GM12891 (cell line): ENCODE data around the gene HSPA12B.
A peak's percentile ranks its signal among the peaks of the same experiment; 100 is the strongest.

Experiments
- DNase-seq: peaks from one replicate; pipeline ENCODE4 v3.0.0; 2011; ENCODE audit warnings: low spot score; ENCODE audit not compliant: insufficient read length
- FAIRE-seq: peaks from 2 replicates; lab custom pipeline; 2011; peaks lifted over from hg19 to GRCh38; lab: Jason Lieb, UNC
- PAX5 ChIP-seq: IDR thresholded peaks from 2 replicates; pipeline ENCODE4 v1.6.1; 2011; ENCODE audit warnings: low read length, moderate library complexity, mild to moderate bottlenecking; ENCODE audit not compliant: insufficient read depth, severe bottlenecking
- POLR2A ChIP-seq: IDR thresholded peaks from 2 replicates; pipeline ENCODE4 v1.6.1; 2011; ENCODE audit warnings: low read depth, low read length, control low read depth
- POLR2AphosphoS5 ChIP-seq: IDR thresholded peaks from 2 replicates; pipeline ENCODE4 v1.6.1; 2011; ENCODE audit warnings: low read depth, low read length, control low read depth
- POU2F2 ChIP-seq: IDR thresholded peaks from 2 replicates; pipeline ENCODE4 v1.6.1; 2011; ENCODE audit warnings: low read depth, mild to moderate bottlenecking, control low read depth, low read length, moderate library complexity
- SPI1 ChIP-seq: IDR thresholded peaks from 2 replicates; pipeline ENCODE4 v1.6.1; 2011; ENCODE audit warnings: low read depth, low read length, control low read depth
- TAF1 ChIP-seq: IDR thresholded peaks from 2 replicates; pipeline ENCODE4 v1.6.1; 2011; ENCODE audit warnings: low read depth, low read length, control low read depth

Gene HSPA12B

DNA sequence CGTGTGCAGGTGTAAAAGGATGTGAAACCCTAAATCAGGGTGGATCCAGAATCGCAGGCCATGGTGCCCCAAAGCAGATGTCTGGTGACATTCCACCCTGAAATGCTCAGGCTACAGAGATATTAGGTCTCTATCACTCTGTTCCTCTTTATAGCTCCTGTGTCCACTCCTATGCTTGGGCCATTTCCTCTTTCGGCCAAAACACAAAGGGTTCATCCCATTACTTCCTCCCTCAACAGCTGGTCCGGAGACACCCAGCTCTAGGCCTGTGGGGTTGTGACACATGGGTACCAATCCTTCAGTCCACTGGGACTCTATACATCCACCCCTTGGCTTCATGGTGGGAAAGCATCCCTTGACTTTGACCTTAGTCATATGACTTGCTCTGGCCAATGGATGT lies 18.4 kb upstream of the HSPA12B start:
- FAIRE-seq (no peak), DNase-seq (no peak)
- TF ChIP-seq TAF1 (no peak), POLR2A (no peak), SPI1 (peak; percentile 29; the same call in 1 of the 2 replicates)

GRCh38 chr20:3716195-3716834 lies 16.2 kb upstream of the HSPA12B start:
- DNase-seq (no peak), FAIRE-seq (no peak)
- TF ChIP-seq POLR2AphosphoS5: no peak
- no peak for TF ChIP-seq POU2F2
- TF ChIP-seq PAX5: no peak
- TF ChIP-seq TAF1: no peak
- TF ChIP-seq POLR2A: no peak
- no peak for TF ChIP-seq SPI1

DNA sequence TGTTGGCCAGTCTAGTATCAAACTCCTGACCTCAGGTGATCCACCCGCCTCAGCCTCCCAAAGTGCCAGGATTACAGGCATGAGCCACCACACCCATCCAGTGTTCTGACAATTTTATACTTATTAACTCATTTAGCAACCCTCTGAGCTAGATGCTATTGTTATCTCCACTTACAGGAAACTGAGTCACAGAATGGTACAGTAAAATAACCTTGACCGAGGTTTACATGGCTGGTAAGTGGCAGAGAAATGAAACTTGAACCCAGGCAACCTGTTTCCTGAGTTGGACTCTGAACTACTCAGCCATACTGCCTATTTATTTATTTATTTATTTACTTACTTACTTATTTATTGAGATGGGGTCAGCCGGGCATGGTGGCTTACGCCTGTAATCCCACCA lies 13.4 kb upstream of the HSPA12B start:
- TF ChIP-seq POU2F2 (no peak), SPI1 (no peak), POLR2AphosphoS5 (no peak), TAF1 (no peak), POLR2A (no peak), PAX5 (no peak)
- no peak for DNase-seq
- no peak for FAIRE-seq

GRCh38 chr20:3720068-3720467 lies 12.4 kb upstream of the HSPA12B start:
- no peak for TF ChIP-seq TAF1
- no peak for TF ChIP-seq POLR2AphosphoS5
- no peak for TF ChIP-seq PAX5
- no peak for TF ChIP-seq POLR2A
- TF ChIP-seq SPI1: no peak
- no peak for TF ChIP-seq POU2F2
- DNase-seq (no peak), FAIRE-seq (peak; percentile 40)

GRCh38 chr20:3720626-3721025 lies 11.9 kb upstream of the HSPA12B start:
- 0 out of 2 replicates have a peak, but pooled peaks have one; percentile 1 for TF ChIP-seq SPI1
- TF ChIP-seq PAX5: no peak
- no peak for TF ChIP-seq POLR2AphosphoS5
- TF ChIP-seq POLR2A: no peak
- no peak for TF ChIP-seq POU2F2
- FAIRE-seq (no peak), DNase-seq (no peak)

DNA sequence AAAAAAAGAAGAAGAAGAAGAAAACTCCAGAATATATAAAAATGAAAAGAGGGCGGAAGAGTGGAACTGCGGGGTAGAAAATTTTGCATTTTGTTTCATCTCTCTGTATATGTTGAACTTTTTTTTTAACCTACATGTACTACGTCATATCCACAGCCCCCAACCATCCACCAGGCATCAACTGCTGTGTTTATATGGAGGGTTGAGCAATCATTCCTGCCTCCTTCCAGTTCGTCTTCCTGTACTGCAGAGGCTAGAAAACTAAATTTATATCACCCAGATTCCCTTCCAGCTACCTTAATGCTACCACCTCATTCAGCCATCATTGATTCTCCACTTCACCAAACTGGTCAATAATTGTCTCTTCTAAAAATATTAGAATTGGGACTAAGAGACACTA lies 10.6 kb upstream of the HSPA12B start:
- no peak for FAIRE-seq
- no peak for DNase-seq
- TF ChIP-seq POLR2A: no peak
- TF ChIP-seq TAF1: no peak
- TF ChIP-seq SPI1: no peak
- TF ChIP-seq POU2F2: no peak
- no peak for TF ChIP-seq PAX5
- TF ChIP-seq POLR2AphosphoS5: no peak

DNA sequence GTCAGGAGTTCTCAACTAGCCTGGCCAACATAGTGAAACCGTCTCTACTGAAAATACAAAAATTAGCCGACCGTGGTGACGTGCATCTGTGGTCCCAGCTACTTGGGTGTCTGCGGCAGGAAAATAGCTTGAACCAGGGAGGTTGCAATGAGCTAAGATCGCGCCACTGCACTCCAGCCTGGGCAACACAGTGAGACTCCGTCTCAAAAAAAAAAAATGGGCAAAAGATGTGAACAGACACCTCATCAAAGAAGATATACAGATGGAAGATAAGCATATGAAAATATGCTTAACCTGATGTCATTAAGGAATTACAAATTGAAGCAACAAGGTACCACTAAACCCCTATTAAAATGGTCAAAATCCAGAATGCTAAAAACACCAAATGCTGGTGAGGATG lies 9.2 kb upstream of the HSPA12B start:
- no peak for DNase-seq
- FAIRE-seq: no peak

DNA sequence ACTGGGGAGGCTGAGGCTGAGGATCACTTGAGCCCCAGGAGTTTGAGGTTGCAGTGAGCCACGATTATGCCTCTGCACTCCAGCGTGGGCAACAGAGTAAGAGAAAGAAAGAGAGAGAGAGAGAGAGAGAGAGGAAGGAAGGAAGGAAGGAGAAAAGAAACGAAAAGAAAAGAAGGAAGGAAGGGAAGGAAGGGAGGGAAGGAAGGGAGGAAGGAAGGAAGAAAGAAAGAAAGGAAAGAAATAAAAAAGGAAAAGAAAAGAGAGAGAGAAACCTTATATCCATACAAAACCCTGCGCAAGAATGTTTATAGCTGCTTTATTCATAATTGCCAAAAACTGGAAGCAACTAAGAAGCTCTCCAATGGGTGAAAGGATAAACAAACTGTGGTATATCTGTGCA lies 8.1 kb upstream of the HSPA12B start:
- TF ChIP-seq PAX5 (no peak), POU2F2 (no peak), POLR2A (no peak), TAF1 (no peak), SPI1 (no peak), POLR2AphosphoS5 (no peak)
- FAIRE-seq (no peak), DNase-seq (no peak)

More for the DNA sequence above, 9.2 kb upstream of the HSPA12B start:
- TF ChIP-seq POLR2AphosphoS5: no peak
- no peak for TF ChIP-seq POLR2A
- TF ChIP-seq POU2F2: no peak
- TF ChIP-seq SPI1: no peak
- TF ChIP-seq TAF1: no peak
- TF ChIP-seq PAX5: no peak

- no peak for TF ChIP-seq TAF1
- TF ChIP-seq PAX5: no peak
- no peak for TF ChIP-seq POU2F2
- TF ChIP-seq POLR2AphosphoS5: no peak
- TF ChIP-seq SPI1: no peak
- TF ChIP-seq POLR2A: no peak
- FAIRE-seq (no peak), DNase-seq (no peak)
Observed at GRCh38 chr20:3727401-3728021, 5.0 kb upstream of the HSPA12B start.

- TF ChIP-seq TAF1 (no peak), PAX5 (no peak), POLR2A (no peak), POLR2AphosphoS5 (no peak), SPI1 (no peak), POU2F2 (no peak)
- FAIRE-seq (no peak), DNase-seq (no peak)
Observed at GRCh38 chr20:3728354-3728753, 4.1 kb upstream of the HSPA12B start.
